Measurements from ENCODE around the gene SKI. TPM values are rescaled to one million over a fixed set of nuclear protein-coding genes. Genes with fewer than 3 reads are reported as not detected.
A peak's percentile ranks its signal among the peaks of the same experiment; 100 is the strongest.

Gene SKI
- total and polyA plus RNA-seq, 8 donors: 55.8 to 89.0 (median 73.9) TPM

- Histone ChIP-seq H3K27me3 (no peaks in the 10 kb centered on the region), H3K4me1 (peaks cover 29 to 43% of the 10 kb centered on the region in 2 donors), H3K9me3 (no peaks in the 10 kb centered on the region), H3K27ac (peak overlapping the region; percentile 95 to 96), H3K4me3 (peak overlapping the region in 1 of 2 donors; percentile 18), H3K36me3 (no peaks in the 10 kb centered on the region)
- TF ChIP-seq, protein P1, sequence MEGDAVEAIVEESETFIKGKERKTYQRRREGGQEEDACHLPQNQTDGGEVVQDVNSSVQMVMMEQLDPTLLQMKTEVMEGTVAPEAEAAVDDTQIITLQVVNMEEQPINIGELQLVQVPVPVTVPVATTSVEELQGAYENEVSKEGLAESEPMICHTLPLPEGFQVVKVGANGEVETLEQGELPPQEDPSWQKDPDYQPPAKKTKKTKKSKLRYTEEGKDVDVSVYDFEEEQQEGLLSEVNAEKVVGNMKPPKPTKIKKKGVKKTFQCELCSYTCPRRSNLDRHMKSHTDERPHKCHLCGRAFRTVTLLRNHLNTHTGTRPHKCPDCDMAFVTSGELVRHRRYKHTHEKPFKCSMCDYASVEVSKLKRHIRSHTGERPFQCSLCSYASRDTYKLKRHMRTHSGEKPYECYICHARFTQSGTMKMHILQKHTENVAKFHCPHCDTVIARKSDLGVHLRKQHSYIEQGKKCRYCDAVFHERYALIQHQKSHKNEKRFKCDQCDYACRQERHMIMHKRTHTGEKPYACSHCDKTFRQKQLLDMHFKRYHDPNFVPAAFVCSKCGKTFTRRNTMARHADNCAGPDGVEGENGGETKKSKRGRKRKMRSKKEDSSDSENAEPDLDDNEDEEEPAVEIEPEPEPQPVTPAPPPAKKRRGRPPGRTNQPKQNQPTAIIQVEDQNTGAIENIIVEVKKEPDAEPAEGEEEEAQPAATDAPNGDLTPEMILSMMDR (IDR thresholded peaks at IDR 0.05): no peak
- intact Hi-C loops (cut with DNase I): no loop called here
- ATAC-seq: peak; percentile 58
- DNase-seq: peak; percentile 72 to 94 (median 86)
These were observed 14.3 kb upstream of the SKI start for GRCh38 chr1:2213576-2214505.

DNA sequence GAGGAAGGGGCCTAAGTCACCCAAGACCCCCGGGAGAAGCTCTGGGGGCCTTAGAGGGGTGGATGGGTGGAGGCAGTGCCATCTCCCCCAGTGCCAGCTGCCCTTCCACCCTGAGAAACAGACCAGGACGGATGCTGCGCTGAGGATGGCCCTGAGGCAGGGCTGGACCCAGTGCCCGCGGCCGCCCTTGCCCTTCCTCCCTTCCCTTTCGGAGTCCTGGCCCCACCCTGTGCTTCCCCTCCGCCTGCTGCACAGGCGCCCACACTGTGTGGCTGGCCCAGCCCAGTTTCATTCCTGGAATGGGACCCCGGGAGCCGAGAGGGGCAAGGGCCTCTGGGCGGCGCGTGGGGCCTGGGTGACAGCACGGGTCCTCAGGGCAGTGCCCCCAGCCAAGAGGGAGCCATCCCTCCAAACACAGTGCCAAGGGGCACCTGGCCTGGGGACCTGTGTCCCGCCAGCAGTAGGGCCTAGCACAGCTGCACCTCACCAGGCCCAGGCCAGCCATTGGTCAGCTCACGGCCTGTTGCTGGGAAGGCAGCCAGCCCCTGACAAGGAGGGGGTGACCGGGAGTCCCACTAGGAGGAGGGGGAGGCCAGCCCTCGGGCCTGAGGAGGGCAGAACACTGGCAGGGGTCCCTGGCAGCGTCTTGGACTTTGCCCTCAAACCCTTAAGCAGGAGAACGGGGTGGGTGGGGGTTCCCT lies 13.4 kb upstream of the SKI start:
- TF ChIP-seq, protein P1 (IDR thresholded peaks at IDR 0.05): no peak
- Histone ChIP-seq H3K27ac (peak overlapping the region; percentile 95 to 96), H3K36me3 (no peaks in the 10 kb centered on the region), H3K4me1 (peaks cover 29 to 35% of the 10 kb centered on the region in 2 donors), H3K27me3 (no peaks in the 10 kb centered on the region), H3K9me3 (no peaks in the 10 kb centered on the region), H3K4me3 (no peak overlapping the region)
- intact Hi-C loops (cut with DNase I): no loop called here
- peak in 2 of 4 donors; percentile 79 to 84 for DNase-seq
- ATAC-seq: peak; percentile 1

GRCh38 chr1:2215329-2215728 lies 12.8 kb upstream of the SKI start:
- intact Hi-C loops (cut with DNase I): no loop called here
- no peak overlapping the region for H3K4me3 ChIP-seq
- ATAC-seq (no peak), DNase-seq (peak in 1 of 4 donors; percentile 77)
- no peaks in the 10 kb centered on the region for H3K9me3 ChIP-seq
- no peaks in the 10 kb centered on the region for H3K36me3 ChIP-seq
- H3K4me1 ChIP-seq: peaks cover 29 to 35% of the 10 kb centered on the region in 2 donors
- TF ChIP-seq, protein P1 (IDR thresholded peaks at IDR 0.05): no peak
- H3K27me3 ChIP-seq: no peaks in the 10 kb centered on the region
- no peak overlapping the region for H3K27ac ChIP-seq

- Histone ChIP-seq H3K27ac (no peak overlapping the region), H3K27me3 (no peaks in the 10 kb centered on the region), H3K4me3 (no peak overlapping the region), H3K9me3 (no peaks in the 10 kb centered on the region), H3K36me3 (no peaks in the 10 kb centered on the region), H3K4me1 (peaks cover 29 to 35% of the 10 kb centered on the region in 2 donors)
- TF ChIP-seq, protein P1 (IDR thresholded peaks at IDR 0.05): no peak
- intact Hi-C loops (cut with DNase I): no loop called here
- ATAC-seq (no peak), DNase-seq (peak in 1 of 4 donors; percentile 66)
These were observed 12.0 kb upstream of the SKI start for GRCh38 chr1:2215909-2216766.
